Upper lobe of right lung (tissue), 1 donor: Measurements from ENCODE around the gene PSD4. TPM values are rescaled to one million over a fixed set of nuclear protein-coding genes. Genes with fewer than 3 reads are reported as not detected.
A peak's percentile ranks its signal among the peaks of the same experiment; 100 is the strongest.

Experiments used
- ATAC-seq: fragments of 200-7000 bp; cut with Tn5 transposase; one replicate; pipeline ENCODE4 v1.9.1; 2020; ENCODE audit warnings: mild to moderate bottlenecking, moderate library complexity
- DNase-seq: peaks from one replicate; pipeline ENCODE4 v3.0.0-alpha.2; 2020
- H3K27ac ChIP-seq: fragments of 200-600 bp; one replicate; pipeline ENCODE4 v1.8.0; 2022
- H3K27me3 ChIP-seq: fragments of 200-600 bp; one replicate; pipeline ENCODE4 v1.8.0; 2022; ENCODE audit warnings: mild to moderate bottlenecking
- H3K36me3 ChIP-seq: fragments of 200-600 bp; one replicate; pipeline ENCODE4 v1.8.0; 2022
- H3K4me1 ChIP-seq: fragments of 200-600 bp; one replicate; pipeline ENCODE4 v1.8.0; 2022
- H3K4me3 ChIP-seq: fragments of 200-600 bp; one replicate; pipeline ENCODE4 v1.8.0; 2022; ENCODE audit warnings: mild to moderate bottlenecking
- H3K9me3 ChIP-seq: fragments of 200-600 bp; one replicate; pipeline ENCODE4 v1.8.0; 2022
- CTCF ChIP-seq: fragments of 200-600 bp; IDR thresholded peaks from one replicate; pipeline ENCODE4 v1.8.0; 2022; ENCODE audit warnings: antibody characterized with exemption
- intact Hi-C: fragments of 100-400 bp; cut with DNase I; formaldehyde crosslinking; loops from one replicate; pipeline ENCODE4 v1.11.0; 2022
- total RNA-seq: library from RNA; stranded (reverse); fragmentation: NEBNext Ultra II Directional; extraction: Animal tissue kit (Norgen Biotek cat#: 25700); gene quantifications from one replicate; pipeline ENCODE4 v1.2.1, GENCODE V29; 2021
- donor health status: DM: no; HTN: yes; CAD: no; lungs with severe emphysema.

PSD4 gene
- total RNA-seq, 1 donor from 2014 or later = 37.8 TPM

- intact Hi-C loops = no loop called here
- H3K36me3 ChIP-seq = no peaks in the 10 kb centered on the region
- no peak for TF ChIP-seq CTCF
- ATAC-seq (no peak), DNase-seq (no peak)
- H3K27me3 ChIP-seq = no peaks in the 10 kb centered on the region
- H3K4me1 ChIP-seq = peaks cover 6% of the 10 kb centered on the region
- H3K27ac ChIP-seq = no peak overlapping the region
- no peaks in the 10 kb centered on the region for H3K9me3 ChIP-seq
- H3K4me3 ChIP-seq = no peak overlapping the region
These were observed 55.4 kb downstream of the PSD4 start for GRCh38 chr2:113228991-113229716.

GRCh38 chr2:113229795-113230194 is 56.0 kb downstream of the PSD4 start:
- intact Hi-C loops = no loop called here
- no peaks in the 10 kb centered on the region for H3K9me3 ChIP-seq
- H3K4me3 ChIP-seq = no peak overlapping the region
- TF ChIP-seq CTCF = no peak
- ATAC-seq (no peak), DNase-seq (no peak)
- H3K27ac ChIP-seq = no peak overlapping the region
- H3K36me3 ChIP-seq = no peaks in the 10 kb centered on the region
- H3K27me3 ChIP-seq = no peaks in the 10 kb centered on the region
- H3K4me1 ChIP-seq = peaks cover 6% of the 10 kb centered on the region

GRCh38 chr2:113230531-113230930 is 56.8 kb downstream of the PSD4 start:
- Histone ChIP-seq H3K36me3 (no peaks in the 10 kb centered on the region), H3K9me3 (no peaks in the 10 kb centered on the region), H3K27me3 (no peaks in the 10 kb centered on the region), H3K4me1 (peaks cover 6% of the 10 kb centered on the region), H3K4me3 (no peak overlapping the region), H3K27ac (no peak overlapping the region)
- peak; percentile 13 for ATAC-seq
- intact Hi-C loops = no loop called here
- no peak for DNase-seq
- no peak for TF ChIP-seq CTCF

GRCh38 chr2:113231064-113231463 is 57.3 kb downstream of the PSD4 start:
- intact Hi-C loops = no loop called here
- Histone ChIP-seq H3K4me3 (no peak overlapping the region), H3K27me3 (no peaks in the 10 kb centered on the region), H3K36me3 (no peaks in the 10 kb centered on the region), H3K9me3 (no peaks in the 10 kb centered on the region), H3K27ac (no peak overlapping the region), H3K4me1 (peaks cover 6% of the 10 kb centered on the region)
- DNase-seq (no peak), ATAC-seq (no peak)
- no peak for TF ChIP-seq CTCF

- Histone ChIP-seq H3K27me3 (no peaks in the 10 kb centered on the region), H3K4me1 (peaks cover 6% of the 10 kb centered on the region), H3K4me3 (no peak overlapping the region), H3K36me3 (no peaks in the 10 kb centered on the region), H3K9me3 (no peaks in the 10 kb centered on the region), H3K27ac (no peak overlapping the region)
- no peak for TF ChIP-seq CTCF
- ATAC-seq (no peak), DNase-seq (no peak)
- intact Hi-C loops = no loop called here
These were observed 58.4 kb downstream of the PSD4 start for GRCh38 chr2:113232123-113232522.

GRCh38 chr2:113232740-113233139 is 59.0 kb downstream of the PSD4 start:
- Histone ChIP-seq H3K9me3 (no peaks in the 10 kb centered on the region), H3K27ac (no peak overlapping the region), H3K4me1 (peaks cover 6% of the 10 kb centered on the region), H3K4me3 (no peak overlapping the region), H3K27me3 (no peaks in the 10 kb centered on the region), H3K36me3 (no peaks in the 10 kb centered on the region)
- TF ChIP-seq CTCF = no peak
- intact Hi-C loops = no loop called here
- ATAC-seq (no peak), DNase-seq (no peak)
